ENCODE results near the gene PNPLA3. TPM values are rescaled to one million over a fixed set of nuclear protein-coding genes. Genes with fewer than 3 reads are reported as not detected.

PNPLA3 gene
- total RNA-seq, 1 donor from 2014 or later = 18.3 TPM

DNA sequence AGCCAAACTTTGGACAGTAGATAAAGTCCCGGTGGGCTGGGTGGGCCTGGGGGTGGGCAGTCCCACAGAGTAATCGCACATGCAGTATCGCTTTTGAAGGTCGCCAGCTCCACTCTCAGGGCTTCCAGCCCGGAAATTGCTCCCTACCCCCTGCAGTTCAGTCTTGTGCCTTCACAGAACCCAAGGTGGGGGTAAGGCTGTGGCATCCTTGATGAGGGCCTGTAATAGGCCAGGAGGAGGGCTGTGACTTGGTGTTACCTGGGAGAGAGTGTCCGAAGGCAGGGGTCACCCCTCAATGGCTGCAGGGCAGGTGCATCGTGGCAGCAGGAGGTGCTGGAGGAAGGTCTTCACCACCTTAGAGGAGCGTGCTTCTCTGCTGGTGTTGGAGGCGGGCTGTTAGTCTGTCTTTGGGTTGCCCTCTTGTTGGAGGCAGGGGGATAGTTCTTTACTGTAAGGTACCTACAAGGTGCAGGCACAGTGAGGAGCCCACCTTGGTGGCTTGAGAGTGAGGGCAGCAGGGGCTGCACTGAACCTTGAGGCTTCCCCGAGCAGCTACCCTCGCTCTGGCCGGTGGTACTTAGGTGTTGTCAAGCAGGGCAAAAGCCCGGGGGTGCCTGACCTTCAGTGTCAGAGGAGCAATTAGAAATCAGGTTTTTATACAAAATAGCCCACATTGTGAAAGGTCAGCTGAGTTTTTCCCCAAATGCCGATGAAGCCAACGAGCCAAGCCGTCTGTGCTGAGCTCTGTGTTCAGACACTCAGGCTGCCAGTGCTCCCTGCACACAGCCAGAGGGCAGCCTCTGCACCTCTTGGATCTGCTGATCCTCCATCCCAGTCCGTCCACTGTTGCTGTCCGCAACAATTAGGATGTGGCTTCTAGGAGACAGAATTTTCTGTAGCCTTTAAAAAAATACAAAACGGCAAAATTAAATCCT, 53.5 kb downstream of the PNPLA3 start:
- H3K4me1 Mint-ChIP-seq (ENCODE audit: unreplicated experiment) = no peaks in the 10 kb centered on the region

DNA sequence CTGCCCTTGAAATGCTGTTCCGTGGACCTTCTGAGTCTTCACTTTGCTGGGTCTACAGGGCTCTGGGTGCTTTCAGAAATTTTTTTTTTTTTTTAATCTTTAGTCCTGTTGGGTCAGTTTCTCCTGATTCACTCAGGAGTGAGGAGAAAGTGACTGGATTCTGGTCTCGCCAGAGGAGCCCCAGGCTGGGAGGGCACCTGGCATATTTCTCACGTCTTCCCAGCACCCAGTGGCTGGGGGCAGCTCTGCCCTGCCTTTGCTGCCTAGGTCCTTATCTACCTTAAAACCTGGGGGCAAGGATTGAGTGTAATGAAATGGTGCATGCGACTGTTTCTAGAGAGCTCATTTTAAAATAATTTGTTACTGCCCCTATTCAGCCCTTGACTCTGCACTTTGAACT, 55.0 kb downstream of the PNPLA3 start:
- Mint-ChIP-seq H3K4me1 (ENCODE audit: unreplicated experiment) (no peaks in the 10 kb centered on the region), H3K27ac (ENCODE audit: unreplicated experiment) (no peak overlapping the region), H3K4me3 (ENCODE audit: unreplicated experiment) (no peak overlapping the region), H3K36me3 (ENCODE audit: low read depth, unreplicated experiment) (peaks cover 45% of the 10 kb centered on the region), H3K9me3 (ENCODE audit: unreplicated experiment) (no peaks in the 10 kb centered on the region), H3K27me3 (ENCODE audit: unreplicated experiment) (peaks cover 4% of the 10 kb centered on the region)
- TF ChIP-seq, protein P1, sequence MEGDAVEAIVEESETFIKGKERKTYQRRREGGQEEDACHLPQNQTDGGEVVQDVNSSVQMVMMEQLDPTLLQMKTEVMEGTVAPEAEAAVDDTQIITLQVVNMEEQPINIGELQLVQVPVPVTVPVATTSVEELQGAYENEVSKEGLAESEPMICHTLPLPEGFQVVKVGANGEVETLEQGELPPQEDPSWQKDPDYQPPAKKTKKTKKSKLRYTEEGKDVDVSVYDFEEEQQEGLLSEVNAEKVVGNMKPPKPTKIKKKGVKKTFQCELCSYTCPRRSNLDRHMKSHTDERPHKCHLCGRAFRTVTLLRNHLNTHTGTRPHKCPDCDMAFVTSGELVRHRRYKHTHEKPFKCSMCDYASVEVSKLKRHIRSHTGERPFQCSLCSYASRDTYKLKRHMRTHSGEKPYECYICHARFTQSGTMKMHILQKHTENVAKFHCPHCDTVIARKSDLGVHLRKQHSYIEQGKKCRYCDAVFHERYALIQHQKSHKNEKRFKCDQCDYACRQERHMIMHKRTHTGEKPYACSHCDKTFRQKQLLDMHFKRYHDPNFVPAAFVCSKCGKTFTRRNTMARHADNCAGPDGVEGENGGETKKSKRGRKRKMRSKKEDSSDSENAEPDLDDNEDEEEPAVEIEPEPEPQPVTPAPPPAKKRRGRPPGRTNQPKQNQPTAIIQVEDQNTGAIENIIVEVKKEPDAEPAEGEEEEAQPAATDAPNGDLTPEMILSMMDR (IDR thresholded peaks at IDR 0.05; ENCODE audit: unreplicated experiment) = no peak
- no peak for DNase-seq (ENCODE audit: low spot score)

More for the DNA sequence above, 53.5 kb downstream of the PNPLA3 start:
- Mint-ChIP-seq H3K9me3 (ENCODE audit: unreplicated experiment) (no peaks in the 10 kb centered on the region), H3K36me3 (ENCODE audit: low read depth, unreplicated experiment) (peaks cover 44% of the 10 kb centered on the region), H3K4me3 (ENCODE audit: unreplicated experiment) (no peak overlapping the region), H3K27me3 (ENCODE audit: unreplicated experiment) (peaks cover 4% of the 10 kb centered on the region), H3K27ac (ENCODE audit: unreplicated experiment) (no peak overlapping the region)
- no peak for DNase-seq (ENCODE audit: low spot score)
- TF ChIP-seq, protein P1 (IDR thresholded peaks at IDR 0.05; ENCODE audit: unreplicated experiment) = no peak

DNA sequence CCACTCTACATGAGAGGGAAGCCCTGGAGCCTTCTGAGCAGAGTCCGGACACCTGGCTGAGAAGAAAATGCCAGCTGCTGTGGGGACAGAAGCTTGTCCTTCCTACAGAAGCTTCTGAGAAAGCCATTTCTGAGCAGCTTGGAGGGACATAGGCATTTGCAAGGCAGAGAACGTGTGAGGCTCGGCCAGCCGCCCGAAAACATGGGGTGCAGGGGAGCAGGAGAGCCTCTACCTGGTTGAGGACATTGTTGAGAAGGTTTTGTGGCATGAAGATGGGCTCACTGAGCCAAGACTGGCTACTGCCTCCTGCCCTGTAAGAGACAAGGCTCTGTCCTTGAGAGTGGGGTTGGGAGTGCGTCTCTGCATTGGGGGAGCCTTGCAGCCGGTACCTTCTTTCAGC, 57.0 kb downstream of the PNPLA3 start:
- Mint-ChIP-seq H3K27ac (ENCODE audit: unreplicated experiment) (no peak overlapping the region), H3K4me1 (ENCODE audit: unreplicated experiment) (no peaks in the 10 kb centered on the region), H3K27me3 (ENCODE audit: unreplicated experiment) (peaks cover 4% of the 10 kb centered on the region), H3K4me3 (ENCODE audit: unreplicated experiment) (no peak overlapping the region), H3K9me3 (ENCODE audit: unreplicated experiment) (no peaks in the 10 kb centered on the region), H3K36me3 (ENCODE audit: low read depth, unreplicated experiment) (peaks cover 33% of the 10 kb centered on the region)
- DNase-seq (ENCODE audit: low spot score) = no peak
- TF ChIP-seq, protein P1 (IDR thresholded peaks at IDR 0.05; ENCODE audit: unreplicated experiment) = no peak

DNA sequence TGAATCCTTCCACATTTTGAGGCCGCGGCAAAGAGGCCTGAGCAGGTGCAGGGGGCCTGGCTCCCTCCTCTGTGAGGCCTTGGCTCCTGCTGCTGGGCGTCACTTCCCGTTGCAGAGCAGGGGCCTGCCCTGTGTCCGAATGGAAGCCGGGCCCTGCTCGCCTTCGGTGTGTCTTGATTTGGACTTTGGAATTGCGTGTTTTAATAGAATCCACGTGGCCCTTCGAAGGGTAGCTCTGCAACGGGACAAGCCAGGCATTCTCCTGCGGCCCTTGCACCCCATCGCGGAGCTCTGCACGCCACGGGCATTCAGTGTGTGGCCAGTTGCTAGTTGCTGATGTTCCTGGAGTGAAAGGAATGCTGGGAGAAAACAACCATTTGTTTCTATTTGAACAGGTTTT, 57.4 kb downstream of the PNPLA3 start:
- TF ChIP-seq, protein P1 (IDR thresholded peaks at IDR 0.05; ENCODE audit: unreplicated experiment) = no peak
- H3K4me1 Mint-ChIP-seq (ENCODE audit: unreplicated experiment) = no peaks in the 10 kb centered on the region
- no peak for DNase-seq (ENCODE audit: low spot score)
- H3K9me3 Mint-ChIP-seq (ENCODE audit: unreplicated experiment) = no peaks in the 10 kb centered on the region
- peaks cover 29% of the 10 kb centered on the region for H3K36me3 Mint-ChIP-seq (ENCODE audit: low read depth, unreplicated experiment)
- no peak overlapping the region for H3K4me3 Mint-ChIP-seq (ENCODE audit: unreplicated experiment)
- H3K27me3 Mint-ChIP-seq (ENCODE audit: unreplicated experiment) = peaks cover 4% of the 10 kb centered on the region
- no peak overlapping the region for H3K27ac Mint-ChIP-seq (ENCODE audit: unreplicated experiment)

DNA sequence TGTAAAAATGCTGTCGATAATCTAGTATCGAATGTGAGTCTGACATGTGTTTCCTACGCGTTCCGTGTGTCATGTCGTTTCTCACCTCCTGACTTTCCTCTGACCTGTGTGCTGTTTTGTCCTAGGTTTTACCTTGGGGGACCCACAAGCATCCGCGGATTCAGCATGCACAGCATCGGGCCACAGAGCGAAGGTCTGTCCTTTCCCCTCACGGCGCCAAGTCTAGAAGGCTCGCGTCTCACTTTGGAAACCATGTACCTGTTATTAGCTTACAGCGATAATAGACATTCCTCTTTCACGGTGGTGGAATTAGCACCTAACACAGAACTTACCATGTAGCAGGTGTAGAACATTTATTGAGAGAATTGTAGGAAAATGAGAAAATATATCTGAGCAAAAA, 60.2 kb downstream of the PNPLA3 start:
- DNase-seq (ENCODE audit: low spot score) = no peak
- Mint-ChIP-seq H3K27me3 (ENCODE audit: unreplicated experiment) (peaks cover 5% of the 10 kb centered on the region), H3K36me3 (ENCODE audit: low read depth, unreplicated experiment) (peaks cover 21% of the 10 kb centered on the region), H3K4me1 (ENCODE audit: unreplicated experiment) (no peaks in the 10 kb centered on the region), H3K27ac (ENCODE audit: unreplicated experiment) (no peak overlapping the region), H3K9me3 (ENCODE audit: unreplicated experiment) (no peaks in the 10 kb centered on the region), H3K4me3 (ENCODE audit: unreplicated experiment) (peak overlapping the region; percentile 45)
- TF ChIP-seq, protein P1 (IDR thresholded peaks at IDR 0.05; ENCODE audit: unreplicated experiment) = no peak
